NCI-H2227 treated with DMSO at 0.1 percent for 48 hours (cell line): ENCODE measurements around the gene PPTC7.
"Not testable (repeated sequence)": the region's sequence is repeated elsewhere in the genome, so short reads cannot be mapped to it uniquely, and the experiment has no call there.

Experiments
- DNase-seq: peaks from one replicate; lab custom pipeline; 2025; lab: John Stamatoyannopoulos, UW

PPTC7 gene

GRCh38 chr12:110561471-110562201 is 21.5 kb downstream of the PPTC7 start:
- DNase-seq: no peak

GRCh38 chr12:110560946-110561345 is 22.2 kb downstream of the PPTC7 start:
- DNase-seq: no peak

- no peak for DNase-seq
These were observed 23.1 kb downstream of the PPTC7 start for GRCh38 chr12:110560048-110560447.

GRCh38 chr12:110558945-110559344 is 24.2 kb downstream of the PPTC7 start:
- DNase-seq: not testable (repeated sequence)

- no peak for DNase-seq
These were observed 25.8 kb downstream of the PPTC7 start for GRCh38 chr12:110557300-110557699.

- DNase-seq: no peak
These were observed 26.4 kb downstream of the PPTC7 start for GRCh38 chr12:110556705-110557104.

- no peak for DNase-seq
These were observed 27.3 kb downstream of the PPTC7 start for GRCh38 chr12:110555577-110556406.

- DNase-seq: no peak
These were observed 28.9 kb downstream of the PPTC7 start for GRCh38 chr12:110554184-110554583.

- DNase-seq: no peak
These were observed 32.1 kb downstream of the PPTC7 start for GRCh38 chr12:110550981-110551380.

- no peak for DNase-seq
These were observed 33.4 kb downstream of the PPTC7 start for GRCh38 chr12:110549716-110550115.

- DNase-seq: no peak
These were observed 34.4 kb downstream of the PPTC7 start for GRCh38 chr12:110548678-110549077.

- DNase-seq: no peak
These were observed 36.0 kb downstream of the PPTC7 start for GRCh38 chr12:110547090-110547489.

GRCh38 chr12:110546339-110546738 is 36.8 kb downstream of the PPTC7 start:
- no peak for DNase-seq

- no peak for DNase-seq
These were observed 37.3 kb downstream of the PPTC7 start for GRCh38 chr12:110545812-110546211.

GRCh38 chr12:110545259-110545658 is 37.9 kb downstream of the PPTC7 start:
- DNase-seq: not testable (repeated sequence)

GRCh38 chr12:110543965-110544364 is 39.2 kb downstream of the PPTC7 start:
- DNase-seq: no peak

- DNase-seq: peak; percentile 31
These were observed 39.7 kb downstream of the PPTC7 start for GRCh38 chr12:110543252-110543959.

- DNase-seq: no peak
These were observed 43.1 kb downstream of the PPTC7 start for GRCh38 chr12:110540048-110540447.

- DNase-seq: no peak
These were observed 44.1 kb downstream of the PPTC7 start for GRCh38 chr12:110538869-110539622.

- DNase-seq: no peak
These were observed 45.3 kb downstream of the PPTC7 start for GRCh38 chr12:110537605-110538409.
